ENCODE data around the gene IL15RA. TPM values are rescaled to one million over a fixed set of nuclear protein-coding genes. Genes with fewer than 3 reads are reported as not detected.

The IL15RA gene
- total RNA-seq, 1 experiment from 2014 or later, result 11.0 TPM

- intact Hi-C loops (cut with micrococcal nuclease; ENCODE audit: unreplicated experiment), result no loop called here
- DNase-seq (ENCODE audit: low read depth, low spot score) (no peak), ATAC-seq (no peak)
- Histone ChIP-seq H3K9me3 (ENCODE audit: control insufficient read depth, insufficient read depth, low read depth, low read length) (no peaks in the 10 kb centered on the region), H3K36me3 (ENCODE audit: control insufficient read depth, insufficient read depth, low read length) (peaks cover 6% of the 10 kb centered on the region), H3K27me3 (ENCODE audit: control insufficient read depth, insufficient read depth, low read length) (no peaks in the 10 kb centered on the region), H3K4me1 (ENCODE audit: control insufficient read depth, insufficient read depth, low read length) (no peaks in the 10 kb centered on the region), H3K4me3 (ENCODE audit: low read depth in 2 of 2, low read length in 2 of 2) (no peak overlapping the region), H3K27ac (ENCODE audit: low read length) (no peak overlapping the region)
- TF ChIP-seq, protein P1, sequence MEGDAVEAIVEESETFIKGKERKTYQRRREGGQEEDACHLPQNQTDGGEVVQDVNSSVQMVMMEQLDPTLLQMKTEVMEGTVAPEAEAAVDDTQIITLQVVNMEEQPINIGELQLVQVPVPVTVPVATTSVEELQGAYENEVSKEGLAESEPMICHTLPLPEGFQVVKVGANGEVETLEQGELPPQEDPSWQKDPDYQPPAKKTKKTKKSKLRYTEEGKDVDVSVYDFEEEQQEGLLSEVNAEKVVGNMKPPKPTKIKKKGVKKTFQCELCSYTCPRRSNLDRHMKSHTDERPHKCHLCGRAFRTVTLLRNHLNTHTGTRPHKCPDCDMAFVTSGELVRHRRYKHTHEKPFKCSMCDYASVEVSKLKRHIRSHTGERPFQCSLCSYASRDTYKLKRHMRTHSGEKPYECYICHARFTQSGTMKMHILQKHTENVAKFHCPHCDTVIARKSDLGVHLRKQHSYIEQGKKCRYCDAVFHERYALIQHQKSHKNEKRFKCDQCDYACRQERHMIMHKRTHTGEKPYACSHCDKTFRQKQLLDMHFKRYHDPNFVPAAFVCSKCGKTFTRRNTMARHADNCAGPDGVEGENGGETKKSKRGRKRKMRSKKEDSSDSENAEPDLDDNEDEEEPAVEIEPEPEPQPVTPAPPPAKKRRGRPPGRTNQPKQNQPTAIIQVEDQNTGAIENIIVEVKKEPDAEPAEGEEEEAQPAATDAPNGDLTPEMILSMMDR (IDR thresholded peaks at IDR 0.05), result no peak
- TF ChIP-seq TCF7L2 (IDR thresholded peaks at IDR 0.05; ENCODE audit: low read depth, low read length) (no peak), SIN3A (IDR thresholded peaks at IDR 0.05; ENCODE audit: borderline replicate concordance, insufficient read depth, low read depth, low read length) (no peak), POLR2AphosphoS5 (IDR thresholded peaks at IDR 0.05; ENCODE audit: low read depth, low read length) (no peak), REST (IDR thresholded peaks at IDR 0.05; ENCODE audit: insufficient read depth in 1 of 2, low read depth in 2 of 2, low read length in 1 of 2) (no peak)
- no TSS peak for BruUV-seq (replicated peaks)
- POLR2A ChIA-PET, result no interaction called here
- in situ Hi-C loops (cut with HindIII; ENCODE audit: low pct_unique_long_range_greater_than_20kb, low sequenced_read_pairs), result no loop called here
- CTCF ChIA-PET, result interaction anchor here (0.6 kb wide), 1 partner anchor 79 kb away, joined by 14 read pairs; no protein-coding TSS in a partner anchor
Measured at GRCh38 chr10:5918763-5919162, 58.6 kb downstream of the IL15RA start.

- Histone ChIP-seq H3K27me3 (ENCODE audit: control insufficient read depth, insufficient read depth, low read length) (no peaks in the 10 kb centered on the region), H3K4me1 (ENCODE audit: control insufficient read depth, insufficient read depth, low read length) (no peaks in the 10 kb centered on the region), H3K9me3 (ENCODE audit: control insufficient read depth, insufficient read depth, low read depth, low read length) (no peaks in the 10 kb centered on the region), H3K4me3 (ENCODE audit: low read depth in 2 of 2, low read length in 2 of 2) (no peak overlapping the region), H3K27ac (ENCODE audit: low read length) (no peak overlapping the region), H3K36me3 (ENCODE audit: control insufficient read depth, insufficient read depth, low read length) (peaks cover 6% of the 10 kb centered on the region)
- no TSS peak for BruUV-seq (replicated peaks)
- DNase-seq (ENCODE audit: low read depth, low spot score) (no peak), ATAC-seq (no peak)
- in situ Hi-C loops (cut with HindIII; ENCODE audit: low pct_unique_long_range_greater_than_20kb, low sequenced_read_pairs) (no loop called here), intact Hi-C loops (cut with micrococcal nuclease; ENCODE audit: unreplicated experiment) (no loop called here)
- POLR2A ChIA-PET, result no interaction called here
- CTCF ChIA-PET, result no interaction called here
- TF ChIP-seq TCF7L2 (IDR thresholded peaks at IDR 0.05; ENCODE audit: low read depth, low read length), result no peak
Measured at GRCh38 chr10:5917305-5917704, 60.0 kb downstream of the IL15RA start.

GRCh38 chr10:5915451-5915850 lies 61.9 kb downstream of the IL15RA start:
- DNase-seq (ENCODE audit: low read depth, low spot score) (no peak), ATAC-seq (no peak)
- no TSS peak for BruUV-seq (replicated peaks)
- intact Hi-C loops (cut with micrococcal nuclease; ENCODE audit: unreplicated experiment), result no loop called here
- H3K36me3 ChIP-seq (ENCODE audit: control insufficient read depth, insufficient read depth, low read length), result no peaks in the 10 kb centered on the region; the same call in 1 of the 2 replicates
- no peaks in the 10 kb centered on the region for H3K9me3 ChIP-seq (ENCODE audit: control insufficient read depth, insufficient read depth, low read depth, low read length)
- no peaks in the 10 kb centered on the region for H3K4me1 ChIP-seq (ENCODE audit: control insufficient read depth, insufficient read depth, low read length)
- H3K4me3 ChIP-seq (ENCODE audit: low read depth in 2 of 2, low read length in 2 of 2), result no peak overlapping the region
- TF ChIP-seq POLR2AphosphoS5 (IDR thresholded peaks at IDR 0.05; ENCODE audit: low read depth, low read length), result no peak
- TF ChIP-seq, protein P1 (IDR thresholded peaks at IDR 0.05), result no peak
- in situ Hi-C loops (cut with HindIII; ENCODE audit: low pct_unique_long_range_greater_than_20kb, low sequenced_read_pairs), result no loop called here
- H3K27me3 ChIP-seq (ENCODE audit: control insufficient read depth, insufficient read depth, low read length), result no peaks in the 10 kb centered on the region
- POLR2A ChIA-PET, result no interaction called here
- H3K27ac ChIP-seq (ENCODE audit: low read length), result no peak overlapping the region
- CTCF ChIA-PET, result no interaction called here
